ENCODE results near the gene PADI3.

The PADI3 gene

DNA sequence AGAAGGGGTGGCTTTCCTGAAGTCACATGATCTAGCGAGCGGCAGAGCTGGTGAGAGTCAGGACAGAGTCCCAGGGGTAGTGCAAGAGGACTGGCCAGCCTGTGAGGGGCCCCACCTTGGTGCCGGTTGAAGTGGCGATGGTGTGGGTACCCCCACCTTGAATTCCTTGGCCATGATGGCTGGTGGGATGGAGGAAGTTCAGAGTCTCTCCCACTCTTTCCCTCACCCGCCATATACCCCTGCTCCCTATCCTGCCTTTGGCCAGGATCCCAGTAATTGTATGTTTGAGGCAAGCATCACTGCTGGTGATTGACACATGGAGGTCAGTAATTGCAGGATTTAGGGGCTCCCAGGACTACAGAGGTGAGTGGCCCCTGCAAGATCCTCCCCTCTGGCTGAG is 11.8 kb downstream of the PADI3 start:
- Histone ChIP-seq H3K4me2 (ENCODE audit: low read length) (no peak overlapping the region), H3K9me3 (ENCODE audit: low read length) (no peaks in the 10 kb centered on the region), H3K9me2 (ENCODE audit: low read depth, low read length) (no peaks in the 10 kb centered on the region), H3K27me3 (ENCODE audit: insufficient read depth, low read length) (no peaks in the 10 kb centered on the region; the same call in 1 of the 2 replicates), H3K79me2 (ENCODE audit: insufficient read depth, low read length) (no peaks in the 10 kb centered on the region), H3K9ac (ENCODE audit: low read length) (no peak overlapping the region), H2AFZ (ENCODE audit: low read length) (no peak overlapping the region), H4K20me1 (ENCODE audit: insufficient read depth, low read length) (no peaks in the 10 kb centered on the region), H3F3A (ENCODE audit: insufficient read depth, low read length) (no peaks in the 10 kb centered on the region), H3K36me3 (ENCODE audit: insufficient read depth, low read length) (no peaks in the 10 kb centered on the region), H3K4me3 (ENCODE audit: low read depth, low read length, poor library complexity, severe bottlenecking) (no peak overlapping the region), H3K27ac (ENCODE audit: low read depth, low read length, poor library complexity, severe bottlenecking) (no peak overlapping the region), H3K4me1 (ENCODE audit: insufficient read depth, low read length, severe bottlenecking) (no peaks in the 10 kb centered on the region)
- no peak for TF ChIP-seq EZH2 (IDR thresholded peaks at IDR 0.05; ENCODE audit: borderline replicate concordance, low read length)
- no peak for TF ChIP-seq CTCF (IDR thresholded peaks at IDR 0.05; ENCODE audit: low read length)

- Histone ChIP-seq H4K20me1 (ENCODE audit: insufficient read depth, low read length) (no peaks in the 10 kb centered on the region), H3K9me2 (ENCODE audit: low read depth, low read length) (no peaks in the 10 kb centered on the region), H3K27me3 (ENCODE audit: insufficient read depth, low read length) (no peaks in the 10 kb centered on the region; the same call in 1 of the 2 replicates)
Measured at GRCh38 chr1:17263936-17264335, 15.0 kb downstream of the PADI3 start.

DNA sequence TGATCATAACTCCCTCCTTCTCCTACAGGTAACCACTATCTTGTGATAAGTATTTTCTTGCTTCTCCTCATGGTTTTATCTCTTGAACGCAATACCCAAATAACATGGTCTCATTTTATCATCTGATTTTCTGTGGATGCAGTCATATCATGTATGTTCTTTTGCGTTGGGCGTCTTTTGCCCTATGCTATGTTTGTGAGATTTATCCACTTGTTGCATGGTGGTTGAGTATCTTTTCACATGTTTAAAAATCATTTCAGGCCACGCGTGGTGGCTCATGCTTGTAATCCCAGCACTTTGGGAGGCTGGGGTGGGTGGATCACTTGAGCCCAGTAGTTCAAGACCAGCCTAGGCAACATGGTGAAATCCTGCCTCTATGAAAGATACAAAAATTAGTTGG is 15.6 kb downstream of the PADI3 start:
- no peak for TF ChIP-seq EZH2 (IDR thresholded peaks at IDR 0.05; ENCODE audit: borderline replicate concordance, low read length)
- TF ChIP-seq CTCF (IDR thresholded peaks at IDR 0.05; ENCODE audit: low read length), result no peak
- no peak overlapping the region for H3K27ac ChIP-seq (ENCODE audit: low read depth, low read length, poor library complexity, severe bottlenecking)
- no peaks in the 10 kb centered on the region for H3F3A ChIP-seq (ENCODE audit: insufficient read depth, low read length)
- no peaks in the 10 kb centered on the region for H3K79me2 ChIP-seq (ENCODE audit: insufficient read depth, low read length)
- H3K9me3 ChIP-seq (ENCODE audit: low read length), result no peaks in the 10 kb centered on the region
- no peak overlapping the region for H3K4me3 ChIP-seq (ENCODE audit: low read depth, low read length, poor library complexity, severe bottlenecking)
- H3K36me3 ChIP-seq (ENCODE audit: insufficient read depth, low read length), result no peaks in the 10 kb centered on the region
- H3K4me2 ChIP-seq (ENCODE audit: low read length), result no peak overlapping the region
- no peak overlapping the region for H3K9ac ChIP-seq (ENCODE audit: low read length)
- no peaks in the 10 kb centered on the region for H4K20me1 ChIP-seq (ENCODE audit: insufficient read depth, low read length)
- no peaks in the 10 kb centered on the region; the same call in 1 of the 2 replicates for H3K27me3 ChIP-seq (ENCODE audit: insufficient read depth, low read length)
- no peak overlapping the region for H2AFZ ChIP-seq (ENCODE audit: low read length)
- H3K4me1 ChIP-seq (ENCODE audit: insufficient read depth, low read length, severe bottlenecking), result no peaks in the 10 kb centered on the region
- H3K9me2 ChIP-seq (ENCODE audit: low read depth, low read length), result no peaks in the 10 kb centered on the region

More at GRCh38 chr1:17263936-17264335, 15.0 kb downstream of the PADI3 start:
- Histone ChIP-seq H3K36me3 (ENCODE audit: insufficient read depth, low read length) (no peaks in the 10 kb centered on the region), H3K9me3 (ENCODE audit: low read length) (no peaks in the 10 kb centered on the region), H2AFZ (ENCODE audit: low read length) (no peak overlapping the region), H3K9ac (ENCODE audit: low read length) (no peak overlapping the region), H3K4me2 (ENCODE audit: low read length) (no peak overlapping the region), H3K4me3 (ENCODE audit: low read depth, low read length, poor library complexity, severe bottlenecking) (no peak overlapping the region), H3K4me1 (ENCODE audit: insufficient read depth, low read length, severe bottlenecking) (no peaks in the 10 kb centered on the region), H3K27ac (ENCODE audit: low read depth, low read length, poor library complexity, severe bottlenecking) (no peak overlapping the region), H3F3A (ENCODE audit: insufficient read depth, low read length) (no peaks in the 10 kb centered on the region), H3K79me2 (ENCODE audit: insufficient read depth, low read length) (no peaks in the 10 kb centered on the region)
- no peak for TF ChIP-seq CTCF (IDR thresholded peaks at IDR 0.05; ENCODE audit: low read length)
- no peak for TF ChIP-seq EZH2 (IDR thresholded peaks at IDR 0.05; ENCODE audit: borderline replicate concordance, low read length)

Measured in OCI-LY1 (cell line).